ENCODE results near the gene MOGAT3. TPM values are rescaled to one million over a fixed set of nuclear protein-coding genes. Genes with fewer than 3 reads are reported as not detected.
A peak's percentile ranks its signal among the peaks of the same experiment; 100 is the strongest.

The MOGAT3 gene
- total and polyA plus RNA-seq, 2 experiments from 2014 or later, result 0.44 TPM; not detected in 1

GRCh38 chr7:101222275-101222830, 21.5 kb upstream of the MOGAT3 start:
- no peak overlapping the region; the same call in 1 of the 2 replicates for H3K27ac Mint-ChIP-seq
- TF ChIP-seq NANOG (IDR thresholded peaks at IDR 0.05; ENCODE audit: borderline replicate concordance), result no peak
- no peak for TF ChIP-seq EZH2phosphoT487 (IDR thresholded peaks at IDR 0.05; ENCODE audit: unreplicated experiment)
- TF ChIP-seq JUNB (IDR thresholded peaks at IDR 0.05; ENCODE audit: unreplicated experiment), result no peak
- no peak for TF ChIP-seq ZNF462 (CRISPR knock-in tag; IDR thresholded peaks at IDR 0.05)
- no peak for TF ChIP-seq CTCF (conservative IDR thresholded peaks at IDR 0.05; ENCODE audit: low read depth in 2 of 2)
- no peak for TF ChIP-seq ETS1 (IDR thresholded peaks at IDR 0.05)
- TF ChIP-seq EZH2 (IDR thresholded peaks at IDR 0.05; ENCODE audit: low read depth, unreplicated experiment), result no peak
- ATAC-seq, result no peak
- peaks cover 4% of the 10 kb centered on the region; the same call in 1 of the 2 replicates for H4K20me1 ChIP-seq (replicated peaks; ENCODE audit: insufficient read depth)
- no peak overlapping the region; the same call in 2 of the 3 replicates for H3K4me3 Mint-ChIP-seq
- H3K9me2 ChIP-seq (ENCODE audit: insufficient read depth), result no peaks in the 10 kb centered on the region
- H3K27me3 ChIP-seq (ENCODE audit: insufficient read depth), result no peaks in the 10 kb centered on the region
- DNase-seq (ENCODE audit: low spot score), result no peak
- no peak overlapping the region for H2AFZ ChIP-seq
- H3K4me2 ChIP-seq, result 0 out of 2 replicates have a peak overlapping the region, but pooled peaks have one; percentile 32
- H3K27ac ChIP-seq (ENCODE audit: low read depth), result no peak overlapping the region; the same call in 1 of the 2 replicates
- H3K36me3 ChIP-seq (ENCODE audit: insufficient read depth), result peaks cover 12% of the 10 kb centered on the region; the same call in 1 of the 2 replicates
- no peaks in the 10 kb centered on the region for H3F3A ChIP-seq (replicated peaks; ENCODE audit: low read depth)
- H3K79me2 ChIP-seq (replicated peaks; ENCODE audit: insufficient read depth), result peaks cover 26% of the 10 kb centered on the region
- peaks cover 13% of the 10 kb centered on the region for H3K27me3 Mint-ChIP-seq (ENCODE audit: insufficient read depth, low read depth, poor library complexity)
- H3K9me3 Mint-ChIP-seq, result no peaks in the 10 kb centered on the region
- H3K4me3 ChIP-seq, result no peak overlapping the region
- H3K36me3 Mint-ChIP-seq (ENCODE audit: low read depth), result peaks cover 36% of the 10 kb centered on the region
- H3K4me1 Mint-ChIP-seq, result peaks cover 14% of the 10 kb centered on the region
- H3K4me1 ChIP-seq (ENCODE audit: insufficient read depth), result peaks cover 5% of the 10 kb centered on the region
